ENCODE measurements around the gene ATP8A2.

GRCh38 chr13:25977216-25977615, 605.4 kb downstream of the ATP8A2 start:
- TF ChIP-seq CTCF (IDR thresholded peaks at IDR 0.05) (no peak), POLR2A (IDR thresholded peaks at IDR 0.05) (no peak), POLR2AphosphoS5 (IDR thresholded peaks at IDR 0.05) (no peak)
